ENCODE measurements around the gene CRTAC1. TPM values are rescaled to one million over a fixed set of nuclear protein-coding genes. Genes with fewer than 3 reads are reported as not detected.

The CRTAC1 gene
- total and polyA plus RNA-seq, 10 donors: 0.17 to 0.74 (median 0.26) TPM; not detected in 5

DNA sequence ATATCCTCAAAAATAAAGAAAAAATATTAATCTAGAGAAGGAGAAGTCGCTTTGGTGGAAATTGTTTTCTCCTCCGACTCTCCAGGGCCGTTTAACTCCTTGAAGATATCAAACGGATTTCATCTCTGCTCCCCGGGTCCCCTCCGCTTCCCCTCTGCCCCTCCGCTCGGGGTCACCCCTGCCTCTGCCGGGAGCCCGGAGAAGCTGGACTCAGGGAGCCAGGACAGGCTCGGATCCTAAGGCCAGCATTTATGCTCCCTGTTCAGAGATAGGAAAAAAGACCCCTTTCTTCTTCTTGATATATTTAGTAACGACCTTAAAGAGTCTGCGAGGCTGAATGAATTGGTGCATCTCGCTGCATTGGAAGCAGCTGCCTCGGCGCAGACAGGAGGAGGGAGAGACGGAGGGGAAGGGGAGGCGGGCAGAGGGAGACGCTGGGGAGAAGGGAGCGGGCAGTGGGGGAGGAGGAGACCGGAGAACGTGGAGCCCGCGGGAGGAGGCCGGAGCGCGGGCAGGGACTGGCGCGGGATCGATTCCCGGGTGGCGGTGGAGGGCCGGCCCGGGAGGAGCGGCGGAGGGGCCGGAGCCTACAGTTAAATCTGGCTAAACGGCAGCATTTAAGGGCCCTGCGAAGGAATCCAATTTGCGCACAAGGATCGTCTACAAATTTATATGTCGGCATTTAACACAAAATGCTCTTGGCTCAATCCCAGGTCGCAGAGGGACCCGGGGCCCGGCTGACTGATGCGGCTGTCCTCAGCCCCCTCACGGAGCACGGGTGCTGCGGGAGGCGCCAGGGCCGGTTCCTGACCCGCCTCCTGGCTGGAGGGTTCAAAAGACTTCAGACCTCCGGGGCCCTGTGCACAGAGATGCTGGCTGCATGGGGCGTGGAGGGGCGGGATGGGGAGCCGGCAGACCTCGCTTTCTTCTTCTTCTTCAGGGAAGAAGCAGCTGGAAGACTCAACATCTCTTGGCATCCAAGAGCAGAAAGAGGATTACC lies 55.6 kb downstream of the CRTAC1 start:
- Histone ChIP-seq H3K27me3 (replicated peaks in 1 of 7) (peaks cover 0 to 99% (median 37%) of the 10 kb centered on the region in 7 donors), H3K36me3 (no peaks in the 10 kb centered on the region), H3K9me3 (no peaks in the 10 kb centered on the region), H3K4me3 (no peak overlapping the region), H3K4me1 (no peaks in the 10 kb centered on the region), H3K27ac (no peak overlapping the region)
- DNase-seq: no peak
- TF ChIP-seq POLR2AphosphoS5 (IDR thresholded peaks at IDR 0.05) (no peak), POLR2A (IDR thresholded peaks at IDR 0.05) (no peak)
- TF ChIP-seq, protein P1, sequence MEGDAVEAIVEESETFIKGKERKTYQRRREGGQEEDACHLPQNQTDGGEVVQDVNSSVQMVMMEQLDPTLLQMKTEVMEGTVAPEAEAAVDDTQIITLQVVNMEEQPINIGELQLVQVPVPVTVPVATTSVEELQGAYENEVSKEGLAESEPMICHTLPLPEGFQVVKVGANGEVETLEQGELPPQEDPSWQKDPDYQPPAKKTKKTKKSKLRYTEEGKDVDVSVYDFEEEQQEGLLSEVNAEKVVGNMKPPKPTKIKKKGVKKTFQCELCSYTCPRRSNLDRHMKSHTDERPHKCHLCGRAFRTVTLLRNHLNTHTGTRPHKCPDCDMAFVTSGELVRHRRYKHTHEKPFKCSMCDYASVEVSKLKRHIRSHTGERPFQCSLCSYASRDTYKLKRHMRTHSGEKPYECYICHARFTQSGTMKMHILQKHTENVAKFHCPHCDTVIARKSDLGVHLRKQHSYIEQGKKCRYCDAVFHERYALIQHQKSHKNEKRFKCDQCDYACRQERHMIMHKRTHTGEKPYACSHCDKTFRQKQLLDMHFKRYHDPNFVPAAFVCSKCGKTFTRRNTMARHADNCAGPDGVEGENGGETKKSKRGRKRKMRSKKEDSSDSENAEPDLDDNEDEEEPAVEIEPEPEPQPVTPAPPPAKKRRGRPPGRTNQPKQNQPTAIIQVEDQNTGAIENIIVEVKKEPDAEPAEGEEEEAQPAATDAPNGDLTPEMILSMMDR (IDR thresholded peaks at IDR 0.05 in 8 of 11, conservative IDR thresholded peaks at IDR 0.05 in 3 of 11): no peak
- intact Hi-C loops (cut with DNase I; ENCODE audit: low total_unique reads): no loop called here
- 22 to 40% (median 36%) methylated on average over 43 to 57 of the region's 57 CpGs for WGBS, 5 donors

DNA sequence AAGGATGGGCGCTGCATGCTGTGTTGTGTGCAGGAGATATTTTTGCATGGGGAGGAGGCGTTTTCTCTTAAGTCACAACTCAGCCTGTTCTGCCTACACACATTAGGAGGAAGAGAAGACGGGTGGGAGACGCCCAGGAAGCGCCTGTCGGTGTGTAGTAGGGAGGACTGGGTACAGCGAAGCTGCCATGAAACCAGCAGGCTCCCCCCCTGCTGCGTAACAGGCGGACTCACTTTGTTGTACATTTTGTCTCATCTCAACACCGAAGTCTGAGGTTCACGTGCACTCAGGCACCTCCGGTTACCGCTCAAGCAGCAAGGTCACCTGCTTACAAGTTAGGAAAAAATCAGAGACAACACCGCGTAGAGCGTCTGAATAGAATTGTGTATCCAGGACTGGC lies 56.3 kb downstream of the CRTAC1 start:
- Histone ChIP-seq H3K4me3 (no peak overlapping the region), H3K27me3 (replicated peaks in 1 of 7) (peaks cover 0 to 99% (median 37%) of the 10 kb centered on the region in 7 donors)

DNA sequence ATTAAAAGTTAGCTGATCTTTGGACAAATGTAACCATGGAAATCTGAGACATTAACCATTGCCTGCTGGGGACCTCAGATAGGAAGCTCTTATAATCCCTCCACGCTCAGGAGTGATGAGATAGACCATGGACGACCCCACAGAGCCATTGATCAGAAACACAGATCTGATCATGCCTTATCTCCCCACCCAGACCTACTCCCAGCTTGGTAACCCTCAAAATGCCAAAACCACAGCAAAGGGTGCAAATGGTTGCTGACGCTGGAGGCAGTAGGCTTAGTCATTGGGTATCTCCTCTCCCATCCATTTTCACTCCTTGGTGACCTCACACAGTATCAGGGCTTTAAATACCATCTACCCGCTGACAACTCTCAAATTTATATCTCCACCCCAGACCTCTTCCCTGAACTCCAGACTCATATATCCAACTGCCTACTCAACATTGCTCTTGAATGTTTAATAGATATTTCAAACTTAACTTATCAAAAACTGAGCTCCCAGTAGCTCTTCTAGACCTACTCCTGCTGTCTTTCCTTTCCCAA lies 60.8 kb downstream of the CRTAC1 start:
- TF ChIP-seq POLR2A (IDR thresholded peaks at IDR 0.05): no peak
- TF ChIP-seq, protein P1 (IDR thresholded peaks at IDR 0.05 in 8 of 11, conservative IDR thresholded peaks at IDR 0.05 in 3 of 11): no peak
- TF ChIP-seq POLR2AphosphoS5 (IDR thresholded peaks at IDR 0.05): no peak
- Histone ChIP-seq H3K27ac (no peak overlapping the region), H3K36me3 (no peaks in the 10 kb centered on the region), H3K9me3 (no peaks in the 10 kb centered on the region), H3K4me3 (no peak overlapping the region), H3K27me3 (replicated peaks in 1 of 7) (peaks cover 0 to 84% (median 18%) of the 10 kb centered on the region in 7 donors), H3K4me1 (no peaks in the 10 kb centered on the region)
- WGBS, 5 donors: 63 to 70% (median 68%) methylated on average over 4 of the region's 4 CpGs
- intact Hi-C loops (cut with DNase I; ENCODE audit: low total_unique reads): no loop called here
- no peak for DNase-seq

More for the DNA sequence above, 56.3 kb downstream of the CRTAC1 start:
- DNase-seq: no peak
- H3K36me3 ChIP-seq: no peaks in the 10 kb centered on the region
- H3K9me3 ChIP-seq: no peaks in the 10 kb centered on the region
- TF ChIP-seq POLR2AphosphoS5 (IDR thresholded peaks at IDR 0.05) (no peak), POLR2A (IDR thresholded peaks at IDR 0.05) (no peak)
- TF ChIP-seq, protein P1 (IDR thresholded peaks at IDR 0.05 in 8 of 11, conservative IDR thresholded peaks at IDR 0.05 in 3 of 11): no peak
- 47 to 69% (median 59%) methylated on average over 16 of the region's 16 CpGs for WGBS, 5 donors
- H3K27ac ChIP-seq: no peak overlapping the region
- H3K4me1 ChIP-seq: no peaks in the 10 kb centered on the region
- intact Hi-C loops (cut with DNase I; ENCODE audit: low total_unique reads): no loop called here

DNA sequence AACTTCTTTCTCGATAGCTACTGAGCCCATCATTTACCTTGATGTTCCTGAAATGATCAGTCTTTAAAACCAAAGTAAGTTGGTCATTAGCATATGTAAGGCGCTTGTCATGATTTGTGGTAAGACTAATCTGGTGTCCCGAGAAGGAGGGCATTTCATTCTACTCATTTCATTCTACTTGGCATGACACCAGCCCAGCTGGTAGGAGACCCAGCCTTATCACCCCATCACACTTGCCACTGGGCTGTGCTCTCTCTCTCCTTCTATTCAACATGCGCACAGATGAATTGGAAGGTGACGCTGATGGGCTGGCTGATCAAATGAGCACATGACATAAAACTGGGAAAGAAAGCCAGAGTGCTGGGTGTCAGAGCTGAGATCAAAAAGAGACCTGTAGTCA lies 65.7 kb downstream of the CRTAC1 start:
- intact Hi-C loops (cut with DNase I; ENCODE audit: low total_unique reads): no loop called here
- TF ChIP-seq POLR2A (IDR thresholded peaks at IDR 0.05) (no peak), POLR2AphosphoS5 (IDR thresholded peaks at IDR 0.05) (no peak)
- TF ChIP-seq, protein P1 (IDR thresholded peaks at IDR 0.05 in 8 of 11, conservative IDR thresholded peaks at IDR 0.05 in 3 of 11): no peak

More for the DNA sequence above, 65.7 kb downstream of the CRTAC1 start:
- no peak for DNase-seq
- 71 to 76% (median 73%) methylated on average over 5 of the region's 5 CpGs for WGBS, 5 donors
- peaks cover 0 to 79% (median 4%) of the 10 kb centered on the region in 7 donors for H3K27me3 ChIP-seq (replicated peaks in 1 of 7)
- no peak overlapping the region for H3K4me3 ChIP-seq
- H3K4me1 ChIP-seq: no peaks in the 10 kb centered on the region
- no peak overlapping the region for H3K27ac ChIP-seq
- H3K9me3 ChIP-seq: no peaks in the 10 kb centered on the region
- no peaks in the 10 kb centered on the region for H3K36me3 ChIP-seq

Data from spleen (tissue), 11 donors.